ENCODE measurements around the gene FADS6.

FADS6 gene

DNA sequence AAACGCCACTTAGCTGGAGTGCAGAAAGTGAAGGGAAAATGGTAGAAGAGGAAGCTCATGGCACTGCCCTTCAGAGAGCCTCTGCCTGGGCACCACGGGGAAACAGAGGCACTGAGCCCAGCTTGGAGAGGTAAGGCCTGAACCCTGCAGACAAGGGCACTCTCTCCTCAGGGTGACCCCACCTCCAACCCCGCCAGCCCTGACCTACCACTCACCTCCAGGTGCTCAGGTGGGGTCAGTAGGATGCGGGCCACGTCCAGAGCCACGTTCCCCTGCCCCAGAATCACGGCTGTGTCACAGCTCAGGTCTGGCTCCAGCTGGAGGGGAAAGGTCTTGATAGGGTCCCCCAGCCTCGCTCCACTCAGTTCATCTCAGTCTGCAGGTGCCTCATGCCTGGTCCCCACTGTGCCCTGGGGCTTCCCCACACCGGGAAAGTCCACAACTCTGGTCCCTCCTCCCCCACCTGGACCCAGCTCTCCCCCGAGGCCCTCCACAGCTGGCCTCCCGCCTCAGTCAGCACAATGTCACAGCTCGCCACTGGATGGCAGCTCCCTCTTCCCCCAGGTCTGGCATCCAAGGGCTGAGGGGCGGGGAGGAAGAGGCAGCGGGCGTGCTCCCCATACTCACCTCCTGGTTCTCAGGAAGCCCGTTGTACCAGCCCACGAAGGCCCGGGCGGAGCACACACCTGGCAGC is 27.8 kb downstream of the FADS6 start:
- DNase-seq, result no peak

- DNase-seq, result peak; percentile 85
Measured at GRCh38 chr17:74864866-74865395, 28.5 kb downstream of the FADS6 start.

- DNase-seq, result no peak
Measured at GRCh38 chr17:74864297-74864865, 29.1 kb downstream of the FADS6 start.

DNA sequence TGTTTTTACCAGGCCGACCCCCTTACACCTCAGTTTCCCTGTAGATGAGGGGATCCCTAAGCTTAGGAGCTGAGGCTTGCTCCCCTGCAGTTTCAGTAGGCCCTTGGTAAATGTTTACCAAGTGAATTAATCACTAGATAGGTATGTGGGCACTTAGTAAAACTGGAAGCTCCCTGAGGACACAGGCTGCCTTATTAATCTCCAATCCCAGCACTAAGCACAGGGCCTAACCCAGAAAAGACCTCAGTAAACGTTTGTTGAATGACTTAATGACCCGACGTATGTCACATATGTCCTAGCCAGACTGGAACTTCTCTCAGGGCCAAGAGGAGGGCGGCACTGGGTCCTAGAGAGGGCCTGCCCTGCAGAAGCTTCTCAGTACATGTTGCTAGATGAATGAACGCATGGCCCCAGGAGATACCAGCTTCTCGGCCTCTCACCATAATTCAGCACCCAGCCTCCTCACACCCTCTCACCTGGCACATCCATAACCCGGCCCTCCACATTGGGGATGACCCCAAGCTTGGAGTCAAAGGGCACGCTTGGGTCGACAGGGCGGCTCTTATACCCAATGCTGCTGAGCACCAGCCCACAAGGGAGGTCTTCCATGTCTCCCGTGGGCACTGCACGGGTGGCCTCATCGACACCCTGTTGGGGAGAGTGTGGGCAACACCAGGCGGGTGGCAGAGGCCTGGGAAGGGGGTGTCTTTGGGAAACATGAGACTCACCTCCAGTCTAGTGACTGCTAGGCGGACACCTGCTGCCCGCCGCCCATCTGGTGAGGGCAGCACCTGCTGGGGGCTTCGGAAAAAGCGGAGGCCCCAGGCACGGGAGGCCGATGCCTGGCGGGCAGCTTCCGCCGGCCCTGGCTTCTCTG is 29.8 kb downstream of the FADS6 start:
- no peak for DNase-seq

DNA sequence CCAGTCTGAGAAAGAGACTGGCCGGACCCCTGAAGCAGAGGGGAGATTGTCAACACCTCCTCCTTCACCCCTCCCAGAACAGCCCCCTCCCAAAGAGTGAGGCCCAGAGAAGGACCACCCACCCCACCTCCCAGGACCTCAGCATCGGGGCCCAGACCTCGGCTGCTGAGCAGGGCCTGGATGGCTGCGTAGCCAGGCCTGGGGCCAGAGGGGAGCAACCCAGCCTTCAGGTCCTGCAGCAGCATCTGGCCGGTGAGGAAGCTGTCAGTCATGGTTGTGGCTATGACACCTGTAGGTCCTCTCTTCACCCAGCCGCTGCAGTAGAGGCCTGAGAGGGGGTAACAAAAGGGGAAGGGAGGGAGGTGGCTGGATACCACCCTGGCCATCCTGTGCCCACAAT is 30.5 kb downstream of the FADS6 start:
- no peak for DNase-seq

DNA sequence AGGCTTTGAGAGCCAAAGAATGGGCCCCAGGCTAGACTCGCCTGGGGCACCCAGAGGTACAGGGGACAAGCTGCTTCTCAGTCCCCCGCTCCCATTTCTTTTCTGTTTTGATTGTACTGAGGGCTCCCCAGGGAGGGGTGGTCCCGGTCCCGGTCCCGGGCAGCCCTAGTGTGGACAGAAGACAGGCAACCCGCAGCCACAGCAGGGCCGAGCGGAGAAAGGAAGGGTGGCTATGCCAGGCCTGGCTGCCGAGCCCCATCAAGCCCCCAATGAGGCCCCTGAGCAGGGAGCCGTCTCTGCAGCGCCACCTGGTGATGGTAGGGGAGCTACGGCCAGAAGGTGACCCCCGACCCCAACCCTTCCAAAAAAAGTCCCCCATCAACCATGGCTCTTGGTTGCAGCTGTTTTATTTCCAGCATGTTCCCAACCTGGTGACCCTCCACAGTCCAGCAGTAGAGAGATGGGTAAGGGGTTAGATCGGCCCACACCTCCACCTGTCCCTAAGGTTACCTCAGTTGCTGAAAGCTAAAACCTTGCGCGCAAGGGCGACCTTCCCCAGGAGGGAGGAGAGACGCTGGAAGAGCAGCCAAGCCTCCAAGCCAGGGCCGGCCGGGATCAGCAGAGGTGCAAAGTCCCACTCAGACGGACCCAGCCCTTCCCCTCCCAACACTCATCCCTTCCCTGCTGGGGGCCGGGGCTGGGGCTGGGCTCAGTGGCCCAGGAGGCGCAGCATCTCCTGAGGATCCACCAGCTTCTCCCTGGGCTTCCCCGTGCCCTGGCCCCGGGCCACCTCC is 31.1 kb downstream of the FADS6 start:
- DNase-seq, result peak; percentile 48

GRCh38 chr17:74861662-74862107 is 31.7 kb downstream of the FADS6 start:
- no peak for DNase-seq

GRCh38 chr17:74860872-74861661 is 32.4 kb downstream of the FADS6 start:
- DNase-seq, result no peak

DNA sequence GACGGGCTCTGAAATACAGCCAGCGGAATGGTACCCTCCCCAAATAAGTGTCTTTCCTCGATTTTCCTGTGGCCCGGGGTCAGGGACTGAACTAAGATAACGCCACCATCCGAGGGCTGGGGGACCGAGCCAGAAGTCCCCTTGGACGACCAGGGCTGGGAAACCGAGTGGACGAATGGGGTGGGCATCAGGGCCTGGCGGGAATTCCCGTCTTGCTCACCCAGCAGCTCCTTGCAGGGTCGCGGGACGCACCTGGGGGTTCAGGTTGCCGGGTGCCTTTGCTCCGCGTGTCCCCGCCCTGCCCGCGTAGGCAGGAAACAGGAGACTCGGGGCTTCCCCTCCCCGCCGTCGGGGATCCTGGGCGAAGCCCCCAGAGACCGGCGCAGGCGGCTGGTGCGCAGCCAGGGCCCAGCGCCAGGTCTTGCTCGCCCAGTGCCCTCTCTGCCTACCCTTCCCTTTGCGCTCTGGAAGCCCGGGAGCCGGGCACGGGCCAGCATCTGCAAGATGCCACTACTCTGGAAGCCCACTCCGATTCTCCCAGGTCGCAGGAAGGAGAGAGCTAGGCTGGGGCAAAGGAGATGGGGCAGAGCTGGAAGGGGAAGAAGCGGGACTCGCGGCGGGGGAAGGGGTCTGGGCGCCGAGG is 33.1 kb downstream of the FADS6 start:
- DNase-seq, result no peak

GRCh38 chr17:74859459-74860228 is 33.8 kb downstream of the FADS6 start, which contains the start of gene GRIN2C:
GRIN2C (minus strand) TSS chr17:74859885; CDS start chr17:74855092, 4,793 bp downstream.
- DNase-seq, result no peak

- DNase-seq, result no peak
Measured at GRCh38 chr17:74858672-74859458, 34.6 kb downstream of the FADS6 start.

DNA sequence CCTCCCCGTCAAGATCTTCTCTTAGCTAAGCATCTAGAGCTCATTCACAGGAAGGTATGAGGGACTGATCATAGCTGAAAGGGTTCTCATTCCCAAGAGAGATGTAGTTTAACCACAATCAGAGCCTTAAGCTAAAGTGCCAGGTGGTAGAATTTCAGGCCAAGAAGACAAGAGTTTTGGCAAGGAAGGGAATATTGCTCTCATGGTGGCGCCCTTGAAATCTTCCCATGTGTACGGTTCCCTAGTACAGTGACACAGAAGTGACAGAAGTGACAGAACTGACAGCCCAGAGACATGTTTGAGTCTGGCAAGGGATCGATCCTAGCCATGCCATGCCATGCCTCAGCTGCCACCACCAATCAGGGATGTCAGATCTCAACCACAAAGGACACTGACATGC is 36.2 kb downstream of the FADS6 start:
- no peak for DNase-seq

DNA sequence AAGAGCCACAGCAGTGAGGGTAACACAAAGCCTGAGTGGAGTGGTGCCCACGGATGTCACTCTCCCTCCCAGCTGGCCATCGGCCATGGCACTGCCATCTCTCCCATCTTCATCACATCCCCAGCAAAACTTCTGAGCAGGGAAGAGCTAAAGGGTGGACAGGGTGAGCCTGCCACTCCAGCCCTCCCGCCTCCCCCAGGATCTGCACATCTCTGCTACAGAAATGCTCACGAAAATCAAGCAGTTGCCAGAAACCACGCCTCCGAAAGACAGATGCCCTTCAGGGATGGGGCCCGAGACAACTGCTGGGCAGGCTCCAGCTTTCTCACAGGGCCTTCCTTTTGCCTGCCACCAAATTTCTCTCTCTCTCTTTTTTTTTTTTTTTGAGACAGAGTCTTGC is 37.3 kb downstream of the FADS6 start:
- DNase-seq, result no peak

- no peak for DNase-seq
Measured at GRCh38 chr17:74855323-74855722, 38.1 kb downstream of the FADS6 start.

DNA sequence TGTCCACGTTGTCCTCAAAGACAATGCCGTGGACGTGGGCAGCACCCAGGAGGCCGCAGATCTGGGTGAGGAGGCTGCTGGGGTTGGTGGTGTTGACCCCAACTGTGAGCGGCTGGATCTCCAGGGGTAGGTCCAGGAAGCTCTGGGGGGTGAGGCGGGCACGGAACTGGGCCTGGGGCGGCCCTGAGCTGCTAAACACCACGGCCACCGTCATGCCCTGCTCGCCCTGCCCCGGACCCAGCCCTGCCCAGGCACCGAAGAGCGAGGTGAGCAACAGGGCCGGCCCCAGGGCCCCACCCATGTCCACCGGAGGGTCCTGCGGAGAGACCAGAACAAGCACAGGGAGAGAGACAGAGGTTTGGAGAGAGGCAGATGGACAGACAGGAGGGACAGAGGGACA is 38.6 kb downstream of the FADS6 start:
- DNase-seq, result no peak

DNA sequence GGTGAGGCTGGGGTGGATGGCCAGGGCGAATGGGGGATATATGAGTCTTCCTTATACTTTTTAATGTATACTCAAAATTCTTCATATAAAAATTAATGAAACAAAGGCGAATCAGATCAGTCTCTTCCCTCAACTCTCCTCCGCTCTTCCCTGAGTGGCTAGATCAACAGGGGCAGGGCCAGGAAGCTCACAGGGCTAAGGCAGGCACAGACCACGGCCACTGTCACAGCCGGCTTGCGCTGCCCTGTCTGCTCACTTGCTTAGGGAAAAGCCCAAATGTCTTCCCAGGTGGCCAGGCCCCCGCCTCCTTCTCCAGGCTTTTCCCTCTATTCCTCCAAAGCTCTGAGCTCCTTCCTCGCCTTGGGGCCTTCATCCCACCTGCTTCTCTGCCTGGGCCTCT is 39.8 kb downstream of the FADS6 start:
- no peak for DNase-seq

- DNase-seq, result no peak
Measured at GRCh38 chr17:74853048-74853397, 40.4 kb downstream of the FADS6 start.

- DNase-seq, result no peak
Measured at GRCh38 chr17:74852237-74853047, 41.0 kb downstream of the FADS6 start.

Measured in OCI-M1 (cell line).